Mucosa of stomach (tissue), 1 donor: Measurements from ENCODE around the gene MSH3.

ENCODE experiments used
- H3K27me3 ChIP-seq: one replicate; pipeline ENCODE4 v1.7.0; 2013; ENCODE audit warnings: mild to moderate bottlenecking, low read length; ENCODE audit not compliant: control insufficient read depth, insufficient read depth
- H3K36me3 ChIP-seq: one replicate; pipeline ENCODE4 v1.7.0; 2013; ENCODE audit warnings: low read length; ENCODE audit not compliant: control insufficient read depth, insufficient read depth
- H3K4me1 ChIP-seq: one replicate; pipeline ENCODE4 v1.7.0; 2013; ENCODE audit warnings: mild to moderate bottlenecking, low read length; ENCODE audit not compliant: control insufficient read depth, insufficient read depth
- H3K4me3 ChIP-seq: one replicate; pipeline ENCODE4 v1.7.0; 2013; ENCODE audit warnings: low read length
- H3K9ac ChIP-seq: one replicate; pipeline ENCODE4 v1.7.0; 2013; ENCODE audit warnings: mild to moderate bottlenecking, low read length, moderate library complexity
- H3K9me3 ChIP-seq: one replicate; pipeline ENCODE4 v1.7.0; 2013; ENCODE audit warnings: mild to moderate bottlenecking, low read length, moderate library complexity; ENCODE audit not compliant: control insufficient read depth
- donor health status: Pancreatic carcinoma.

MSH3 gene

GRCh38 chr5:80905405-80905804, 251.0 kb downstream of the MSH3 start:
- Histone ChIP-seq H3K9ac (no peak overlapping the region), H3K36me3 (no peaks in the 10 kb centered on the region), H3K4me1 (no peaks in the 10 kb centered on the region), H3K4me3 (no peak overlapping the region), H3K9me3 (no peaks in the 10 kb centered on the region), H3K27me3 (no peaks in the 10 kb centered on the region)

- no peak overlapping the region for H3K9ac ChIP-seq
- H3K36me3 ChIP-seq, result no peaks in the 10 kb centered on the region
- no peaks in the 10 kb centered on the region for H3K4me1 ChIP-seq
Observed at GRCh38 chr5:80912479-80912878, 258.0 kb downstream of the MSH3 start.

GRCh38 chr5:80915716-80916115, 261.3 kb downstream of the MSH3 start:
- H3K27me3 ChIP-seq, result no peaks in the 10 kb centered on the region
- H3K9ac ChIP-seq, result no peak overlapping the region

More at GRCh38 chr5:80912479-80912878, 258.0 kb downstream of the MSH3 start:
- Histone ChIP-seq H3K9me3 (no peaks in the 10 kb centered on the region), H3K4me3 (no peak overlapping the region), H3K27me3 (no peaks in the 10 kb centered on the region)

GRCh38 chr5:80916676-80917075, 262.2 kb downstream of the MSH3 start:
- Histone ChIP-seq H3K9me3 (no peaks in the 10 kb centered on the region), H3K27me3 (no peaks in the 10 kb centered on the region), H3K36me3 (no peaks in the 10 kb centered on the region), H3K4me1 (no peaks in the 10 kb centered on the region), H3K9ac (no peak overlapping the region), H3K4me3 (no peak overlapping the region)

More at GRCh38 chr5:80915716-80916115, 261.3 kb downstream of the MSH3 start:
- Histone ChIP-seq H3K36me3 (no peaks in the 10 kb centered on the region), H3K4me3 (no peak overlapping the region), H3K4me1 (no peaks in the 10 kb centered on the region), H3K9me3 (no peaks in the 10 kb centered on the region)

GRCh38 chr5:80917631-80918030, 263.2 kb downstream of the MSH3 start:
- H3K27me3 ChIP-seq, result no peaks in the 10 kb centered on the region
- H3K4me1 ChIP-seq, result no peaks in the 10 kb centered on the region
- H3K9ac ChIP-seq, result no peak overlapping the region
- no peaks in the 10 kb centered on the region for H3K9me3 ChIP-seq
- no peaks in the 10 kb centered on the region for H3K36me3 ChIP-seq
- H3K4me3 ChIP-seq, result no peak overlapping the region

GRCh38 chr5:80919678-80920196, 265.3 kb downstream of the MSH3 start:
- H3K9me3 ChIP-seq, result no peaks in the 10 kb centered on the region
- no peak overlapping the region for H3K4me3 ChIP-seq
- H3K4me1 ChIP-seq, result no peaks in the 10 kb centered on the region
- H3K36me3 ChIP-seq, result no peaks in the 10 kb centered on the region
- H3K9ac ChIP-seq, result no peak overlapping the region
- H3K27me3 ChIP-seq, result no peaks in the 10 kb centered on the region

GRCh38 chr5:80920333-80920732, 265.9 kb downstream of the MSH3 start:
- Histone ChIP-seq H3K4me3 (no peak overlapping the region), H3K9ac (no peak overlapping the region), H3K9me3 (no peaks in the 10 kb centered on the region), H3K36me3 (no peaks in the 10 kb centered on the region), H3K4me1 (no peaks in the 10 kb centered on the region), H3K27me3 (no peaks in the 10 kb centered on the region)

GRCh38 chr5:80921026-80921425, 266.6 kb downstream of the MSH3 start:
- H3K9me3 ChIP-seq, result no peaks in the 10 kb centered on the region
- H3K27me3 ChIP-seq, result no peaks in the 10 kb centered on the region
- no peaks in the 10 kb centered on the region for H3K36me3 ChIP-seq
- no peaks in the 10 kb centered on the region for H3K4me1 ChIP-seq
- no peak overlapping the region for H3K4me3 ChIP-seq
- no peak overlapping the region for H3K9ac ChIP-seq

- H3K9ac ChIP-seq, result no peak overlapping the region
- H3K36me3 ChIP-seq, result no peaks in the 10 kb centered on the region
- no peaks in the 10 kb centered on the region for H3K27me3 ChIP-seq
- H3K4me1 ChIP-seq, result no peaks in the 10 kb centered on the region
- H3K9me3 ChIP-seq, result no peaks in the 10 kb centered on the region
- H3K4me3 ChIP-seq, result no peak overlapping the region
Observed at GRCh38 chr5:80925931-80926330, 271.5 kb downstream of the MSH3 start.
